ENCODE results near the gene PRKD3. TPM values are rescaled to one million over a fixed set of nuclear protein-coding genes. Genes with fewer than 3 reads are reported as not detected.

PRKD3 gene
- total and polyA plus RNA-seq, 2 of the 13 experiments (the other 11 are each of a cell fraction or from before 2014, with no cell fraction given): 11.6 to 38.4 TPM

DNA sequence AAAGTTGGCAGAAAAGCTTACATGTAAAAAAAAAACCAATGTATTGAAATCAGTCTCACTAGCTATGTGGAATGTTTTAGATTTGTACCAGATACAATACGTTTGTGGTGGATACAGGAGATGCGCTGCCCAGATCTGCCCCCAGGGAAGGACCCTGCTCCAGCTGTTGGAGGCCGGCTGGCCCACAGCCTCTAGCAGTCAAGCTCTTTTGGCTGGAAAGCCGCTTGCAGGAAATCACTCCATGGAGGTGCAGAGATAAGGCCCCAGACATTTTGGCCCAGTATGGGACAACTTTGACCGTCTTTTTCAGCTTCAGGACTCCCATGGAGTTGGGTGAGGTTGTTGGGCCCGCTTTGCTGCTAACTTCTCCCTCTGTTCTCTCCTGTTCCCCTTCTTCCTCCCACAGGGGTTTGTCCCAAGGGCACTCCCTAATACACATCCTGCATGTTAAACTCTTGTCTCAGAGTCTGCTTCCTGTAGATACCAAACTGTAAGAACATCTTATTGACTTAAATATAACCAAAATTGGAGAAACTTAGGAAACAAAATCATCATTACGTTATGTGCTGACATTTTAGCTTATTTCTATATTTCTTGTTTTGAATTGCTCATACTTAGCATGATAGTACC is 18.1 kb upstream of the PRKD3 start:
- DNase-seq (ENCODE audit: low spot score) (no peak), FAIRE-seq (no peak), ATAC-seq (no peak)
- Histone ChIP-seq H3K79me2 (ENCODE audit: insufficient read depth, low read length) (no peaks in the 10 kb centered on the region), H3K27ac (ENCODE audit: extremely low read length, insufficient read depth, low read length) (no peak overlapping the region), H2AFZ (ENCODE audit: low read length) (no peak overlapping the region), H4K20me1 (ENCODE audit: insufficient read depth, low read length) (no peaks in the 10 kb centered on the region), H3K36me3 (replicated peaks in 1 of 2; ENCODE audit: control insufficient read depth in 1 of 2, insufficient read depth in 2 of 2, low read length in 2 of 2) (no peaks in the 10 kb centered on the region), H3K9me3 (ENCODE audit: low read length) (no peaks in the 10 kb centered on the region), H3K9ac (ENCODE audit: insufficient read depth, low read depth, low read length) (no peak overlapping the region), H3K4me3 (replicated peaks in 1 of 3; ENCODE audit: insufficient read depth in 1 of 3, low read depth in 2 of 3, low read length in 3 of 3) (no peak overlapping the region), H3K4me2 (ENCODE audit: low read depth, low read length) (no peak overlapping the region), H3K4me1 (ENCODE audit: insufficient read depth, low read length) (peaks cover 22% of the 10 kb centered on the region), H3K27me3 (ENCODE audit: control insufficient read depth in 1 of 2, insufficient read depth in 2 of 2, low read length in 2 of 2) (peaks cover 0 to 46% of the 10 kb centered on the region in 2 experiments; a peak in 3 of 5 replicates)
- ChIA-PET CTCF (ENCODE audit: low intra/inter-chr PET ratio, low total read pairs) (interaction anchor here (1.4 kb wide), 1 partner anchor 490 kb away, joined by 3 read pairs; no protein-coding TSS in a partner anchor), POLR2A (no interaction called here)
- in situ Hi-C loops (cut with HindIII; ENCODE audit: extremely low pct_ligation_motif_present, low pct_unique_long_range_greater_than_20kb): no loop called here
- BruUV-seq (replicated peaks): no TSS peak
- intact Hi-C loops (cut with micrococcal nuclease; ENCODE audit: unreplicated experiment): no loop called here
- WGBS (ENCODE audit: low lambda C conversion rate): 53% methylated on average over 7 of the region's 7 CpGs
- TF ChIP-seq, protein P1, sequence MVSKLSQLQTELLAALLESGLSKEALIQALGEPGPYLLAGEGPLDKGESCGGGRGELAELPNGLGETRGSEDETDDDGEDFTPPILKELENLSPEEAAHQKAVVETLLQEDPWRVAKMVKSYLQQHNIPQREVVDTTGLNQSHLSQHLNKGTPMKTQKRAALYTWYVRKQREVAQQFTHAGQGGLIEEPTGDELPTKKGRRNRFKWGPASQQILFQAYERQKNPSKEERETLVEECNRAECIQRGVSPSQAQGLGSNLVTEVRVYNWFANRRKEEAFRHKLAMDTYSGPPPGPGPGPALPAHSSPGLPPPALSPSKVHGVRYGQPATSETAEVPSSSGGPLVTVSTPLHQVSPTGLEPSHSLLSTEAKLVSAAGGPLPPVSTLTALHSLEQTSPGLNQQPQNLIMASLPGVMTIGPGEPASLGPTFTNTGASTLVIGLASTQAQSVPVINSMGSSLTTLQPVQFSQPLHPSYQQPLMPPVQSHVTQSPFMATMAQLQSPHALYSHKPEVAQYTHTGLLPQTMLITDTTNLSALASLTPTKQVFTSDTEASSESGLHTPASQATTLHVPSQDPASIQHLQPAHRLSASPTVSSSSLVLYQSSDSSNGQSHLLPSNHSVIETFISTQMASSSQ (IDR thresholded peaks at IDR 0.05; ENCODE audit: low read depth): no peak
- TF ChIP-seq, protein P1 (CRISPR knock-in tag; IDR thresholded peaks at IDR 0.05; ENCODE audit: borderline replicate concordance): no peak
- TF ChIP-seq, protein P2, sequence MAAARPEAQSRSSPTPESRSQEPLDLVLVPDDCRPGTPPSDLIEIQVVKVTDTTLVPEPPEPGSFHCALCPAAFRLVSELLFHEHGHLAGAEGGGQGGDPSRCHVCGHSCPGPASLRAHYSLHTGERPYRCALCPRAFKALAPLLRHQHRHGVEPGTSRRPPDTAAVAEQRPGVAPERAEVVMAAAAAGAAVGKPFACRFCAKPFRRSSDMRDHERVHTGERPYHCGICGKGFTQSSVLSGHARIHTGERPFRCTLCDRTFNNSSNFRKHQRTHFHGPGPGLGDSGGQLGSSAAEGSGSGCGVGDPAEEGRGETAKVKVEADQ (CRISPR knock-in tag; IDR thresholded peaks at IDR 0.05; ENCODE audit: borderline replicate concordance): no peak
- TF ChIP-seq KLF16 (CRISPR knock-in tag; IDR thresholded peaks at IDR 0.05) (no peak), THAP11 (CRISPR knock-in tag; IDR thresholded peaks at IDR 0.05) (no peak), RFXAP (CRISPR knock-in tag; IDR thresholded peaks at IDR 0.05; ENCODE audit: borderline replicate concordance) (no peak), RORA (CRISPR knock-in tag; IDR thresholded peaks at IDR 0.05) (no peak), TRIM24 (CRISPR knock-in tag; IDR thresholded peaks at IDR 0.05) (no peak), ZNF180 (CRISPR knock-in tag; IDR thresholded peaks at IDR 0.05; ENCODE audit: borderline replicate concordance, low read depth) (no peak)
- TF ChIP-seq, protein P3, sequence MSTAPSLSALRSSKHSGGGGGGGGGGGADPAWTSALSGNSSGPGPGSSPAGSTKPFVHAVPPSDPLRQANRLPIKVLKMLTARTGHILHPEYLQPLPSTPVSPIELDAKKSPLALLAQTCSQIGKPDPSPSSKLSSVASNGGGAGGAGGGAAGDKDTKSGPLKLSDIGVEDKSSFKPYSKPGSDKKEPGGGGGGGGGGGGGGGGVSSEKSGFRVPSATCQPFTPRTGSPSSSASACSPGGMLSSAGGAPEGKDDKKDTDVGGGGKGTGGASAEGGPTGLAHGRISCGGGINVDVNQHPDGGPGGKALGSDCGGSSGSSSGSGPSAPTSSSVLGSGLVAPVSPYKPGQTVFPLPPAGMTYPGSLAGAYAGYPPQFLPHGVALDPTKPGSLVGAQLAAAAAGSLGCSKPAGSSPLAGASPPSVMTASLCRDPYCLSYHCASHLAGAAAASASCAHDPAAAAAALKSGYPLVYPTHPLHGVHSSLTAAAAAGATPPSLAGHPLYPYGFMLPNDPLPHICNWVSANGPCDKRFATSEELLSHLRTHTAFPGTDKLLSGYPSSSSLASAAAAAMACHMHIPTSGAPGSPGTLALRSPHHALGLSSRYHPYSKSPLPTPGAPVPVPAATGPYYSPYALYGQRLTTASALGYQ (CRISPR knock-in tag; IDR thresholded peaks at IDR 0.05): no peak
- TF ChIP-seq, protein P4, sequence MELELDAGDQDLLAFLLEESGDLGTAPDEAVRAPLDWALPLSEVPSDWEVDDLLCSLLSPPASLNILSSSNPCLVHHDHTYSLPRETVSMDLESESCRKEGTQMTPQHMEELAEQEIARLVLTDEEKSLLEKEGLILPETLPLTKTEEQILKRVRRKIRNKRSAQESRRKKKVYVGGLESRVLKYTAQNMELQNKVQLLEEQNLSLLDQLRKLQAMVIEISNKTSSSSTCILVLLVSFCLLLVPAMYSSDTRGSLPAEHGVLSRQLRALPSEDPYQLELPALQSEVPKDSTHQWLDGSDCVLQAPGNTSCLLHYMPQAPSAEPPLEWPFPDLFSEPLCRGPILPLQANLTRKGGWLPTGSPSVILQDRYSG (CRISPR knock-in tag; IDR thresholded peaks at IDR 0.05): no peak
- TF ChIP-seq, protein P5, sequence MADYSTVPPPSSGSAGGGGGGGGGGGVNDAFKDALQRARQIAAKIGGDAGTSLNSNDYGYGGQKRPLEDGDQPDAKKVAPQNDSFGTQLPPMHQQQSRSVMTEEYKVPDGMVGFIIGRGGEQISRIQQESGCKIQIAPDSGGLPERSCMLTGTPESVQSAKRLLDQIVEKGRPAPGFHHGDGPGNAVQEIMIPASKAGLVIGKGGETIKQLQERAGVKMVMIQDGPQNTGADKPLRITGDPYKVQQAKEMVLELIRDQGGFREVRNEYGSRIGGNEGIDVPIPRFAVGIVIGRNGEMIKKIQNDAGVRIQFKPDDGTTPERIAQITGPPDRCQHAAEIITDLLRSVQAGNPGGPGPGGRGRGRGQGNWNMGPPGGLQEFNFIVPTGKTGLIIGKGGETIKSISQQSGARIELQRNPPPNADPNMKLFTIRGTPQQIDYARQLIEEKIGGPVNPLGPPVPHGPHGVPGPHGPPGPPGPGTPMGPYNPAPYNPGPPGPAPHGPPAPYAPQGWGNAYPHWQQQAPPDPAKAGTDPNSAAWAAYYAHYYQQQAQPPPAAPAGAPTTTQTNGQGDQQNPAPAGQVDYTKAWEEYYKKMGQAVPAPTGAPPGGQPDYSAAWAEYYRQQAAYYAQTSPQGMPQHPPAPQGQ (CRISPR knock-in tag; IDR thresholded peaks at IDR 0.05; ENCODE audit: borderline replicate concordance): no peak
